Skeletal muscle cell (primary cell): ENCODE results near the gene APAF1.
A peak's percentile ranks its signal among the peaks of the same experiment; 100 is the strongest.
"Not testable (repeated sequence)": the region's sequence is repeated elsewhere in the genome, so short reads cannot be mapped to it uniquely, and the experiment has no call there.

Experiments used
- DNase-seq: peaks from one replicate; pipeline ENCODE4 v3.0.0-alpha.2; 2010; ENCODE audit warnings: low read depth
- H3K4me3 ChIP-seq: 2 replicates; pipeline ENCODE4 v1.5.1; 2011; ENCODE audit warnings: low read depth, mild to moderate bottlenecking, control low read depth, low read length, moderate library complexity

The APAF1 gene, protein sequence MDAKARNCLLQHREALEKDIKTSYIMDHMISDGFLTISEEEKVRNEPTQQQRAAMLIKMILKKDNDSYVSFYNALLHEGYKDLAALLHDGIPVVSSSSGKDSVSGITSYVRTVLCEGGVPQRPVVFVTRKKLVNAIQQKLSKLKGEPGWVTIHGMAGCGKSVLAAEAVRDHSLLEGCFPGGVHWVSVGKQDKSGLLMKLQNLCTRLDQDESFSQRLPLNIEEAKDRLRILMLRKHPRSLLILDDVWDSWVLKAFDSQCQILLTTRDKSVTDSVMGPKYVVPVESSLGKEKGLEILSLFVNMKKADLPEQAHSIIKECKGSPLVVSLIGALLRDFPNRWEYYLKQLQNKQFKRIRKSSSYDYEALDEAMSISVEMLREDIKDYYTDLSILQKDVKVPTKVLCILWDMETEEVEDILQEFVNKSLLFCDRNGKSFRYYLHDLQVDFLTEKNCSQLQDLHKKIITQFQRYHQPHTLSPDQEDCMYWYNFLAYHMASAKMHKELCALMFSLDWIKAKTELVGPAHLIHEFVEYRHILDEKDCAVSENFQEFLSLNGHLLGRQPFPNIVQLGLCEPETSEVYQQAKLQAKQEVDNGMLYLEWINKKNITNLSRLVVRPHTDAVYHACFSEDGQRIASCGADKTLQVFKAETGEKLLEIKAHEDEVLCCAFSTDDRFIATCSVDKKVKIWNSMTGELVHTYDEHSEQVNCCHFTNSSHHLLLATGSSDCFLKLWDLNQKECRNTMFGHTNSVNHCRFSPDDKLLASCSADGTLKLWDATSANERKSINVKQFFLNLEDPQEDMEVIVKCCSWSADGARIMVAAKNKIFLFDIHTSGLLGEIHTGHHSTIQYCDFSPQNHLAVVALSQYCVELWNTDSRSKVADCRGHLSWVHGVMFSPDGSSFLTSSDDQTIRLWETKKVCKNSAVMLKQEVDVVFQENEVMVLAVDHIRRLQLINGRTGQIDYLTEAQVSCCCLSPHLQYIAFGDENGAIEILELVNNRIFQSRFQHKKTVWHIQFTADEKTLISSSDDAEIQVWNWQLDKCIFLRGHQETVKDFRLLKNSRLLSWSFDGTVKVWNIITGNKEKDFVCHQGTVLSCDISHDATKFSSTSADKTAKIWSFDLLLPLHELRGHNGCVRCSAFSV (N-terminal part only)

DNA sequence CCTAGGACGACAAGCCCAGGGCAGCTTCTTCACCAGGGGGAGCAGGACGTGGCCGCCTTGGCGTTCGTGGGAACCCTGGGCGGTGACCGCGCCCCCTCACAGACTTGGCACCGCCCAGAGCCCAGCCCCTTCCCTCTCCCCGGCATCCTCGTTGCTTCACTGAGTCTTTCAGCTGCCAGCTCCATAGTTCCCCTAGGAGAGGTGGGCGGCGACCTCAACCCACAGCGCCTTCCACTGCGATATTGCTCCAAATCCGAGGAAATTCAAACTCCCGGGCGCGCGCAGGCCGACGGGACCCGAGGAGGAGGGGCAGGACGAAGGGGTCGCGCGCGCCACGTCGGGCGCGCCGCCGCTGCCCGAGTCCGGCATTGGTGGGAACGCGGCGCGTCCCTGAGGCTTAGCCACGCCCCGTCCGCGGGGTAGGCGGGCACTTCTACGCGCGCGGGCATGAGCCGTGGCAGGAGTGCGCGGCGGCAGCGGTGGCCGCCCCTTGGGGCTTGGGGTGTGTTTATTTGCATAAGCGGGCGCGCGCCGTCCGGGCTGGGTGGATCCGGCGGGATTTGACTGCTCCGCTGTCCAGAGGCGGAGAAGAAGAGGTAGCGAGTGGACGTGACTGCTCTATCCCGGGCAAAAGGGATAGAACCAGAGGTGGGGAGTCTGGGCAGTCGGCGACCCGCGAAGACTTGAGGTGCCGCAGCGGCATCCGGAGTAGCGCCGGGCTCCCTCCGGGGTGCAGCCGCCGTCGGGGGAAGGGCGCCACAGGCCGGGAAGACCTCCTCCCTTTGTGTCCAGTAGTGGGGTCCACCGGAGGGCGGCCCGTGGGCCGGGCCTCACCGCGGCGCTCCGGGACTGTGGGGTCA, at the start of gene APAF1, which contains the start of gene IKBIP:
Gene APAF1, plus strand, starts transcription at position 579 of the 860 bp plus-strand sequence. CDS start 3,070 bp downstream, outside the sequence.
Gene IKBIP, minus strand, starts transcription at position 77 of the 860 bp plus-strand sequence. CDS start 87 bp downstream, outside the sequence.
- DNase-seq: peak; percentile 87
- H3K4me3 ChIP-seq: peak within 1 kb of the TSS; percentile 87

DNA sequence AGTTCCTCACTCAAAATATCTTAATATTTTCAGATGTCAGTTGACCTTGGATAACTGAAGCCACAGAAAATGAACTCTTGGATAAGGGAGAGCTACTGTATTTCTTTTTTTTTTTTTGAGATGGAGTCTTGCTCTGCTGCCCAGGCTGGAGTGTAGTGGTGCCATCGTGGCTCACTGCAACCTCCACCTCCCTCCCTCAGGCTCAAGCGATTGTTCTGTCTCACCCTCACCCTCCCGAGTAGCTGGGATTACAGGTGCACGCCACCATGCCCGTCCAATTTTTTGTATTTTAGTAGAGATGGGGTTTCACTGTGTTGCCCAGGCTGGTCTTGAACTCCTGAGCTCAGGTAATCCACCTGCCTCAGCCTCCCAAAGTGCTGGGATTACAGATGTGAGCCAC, 47.8 kb upstream of the APAF1 start:
- H3K4me3 ChIP-seq, DNase-seq: not testable (repeated sequence)

DNA sequence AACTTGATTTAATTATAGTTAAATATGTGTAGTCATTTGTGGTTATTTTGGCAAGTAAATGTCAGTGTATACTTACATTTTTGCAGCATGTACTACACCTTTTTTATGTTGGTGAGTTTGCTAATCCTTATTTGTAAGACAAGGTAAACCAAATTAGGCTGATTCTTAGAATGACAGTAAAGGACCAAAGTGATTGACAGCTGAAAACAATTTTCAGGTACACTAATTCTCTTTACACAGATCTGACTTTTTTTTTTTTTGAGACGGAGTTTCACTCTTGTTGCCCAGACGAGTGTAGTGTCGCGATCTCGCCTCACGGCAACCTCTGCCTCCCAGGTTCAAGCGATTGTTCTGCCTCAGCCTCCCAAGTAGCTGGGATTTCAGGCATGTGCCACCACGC, 43.2 kb upstream of the APAF1 start:
- DNase-seq: no peak
- no peak overlapping the region for H3K4me3 ChIP-seq

DNA sequence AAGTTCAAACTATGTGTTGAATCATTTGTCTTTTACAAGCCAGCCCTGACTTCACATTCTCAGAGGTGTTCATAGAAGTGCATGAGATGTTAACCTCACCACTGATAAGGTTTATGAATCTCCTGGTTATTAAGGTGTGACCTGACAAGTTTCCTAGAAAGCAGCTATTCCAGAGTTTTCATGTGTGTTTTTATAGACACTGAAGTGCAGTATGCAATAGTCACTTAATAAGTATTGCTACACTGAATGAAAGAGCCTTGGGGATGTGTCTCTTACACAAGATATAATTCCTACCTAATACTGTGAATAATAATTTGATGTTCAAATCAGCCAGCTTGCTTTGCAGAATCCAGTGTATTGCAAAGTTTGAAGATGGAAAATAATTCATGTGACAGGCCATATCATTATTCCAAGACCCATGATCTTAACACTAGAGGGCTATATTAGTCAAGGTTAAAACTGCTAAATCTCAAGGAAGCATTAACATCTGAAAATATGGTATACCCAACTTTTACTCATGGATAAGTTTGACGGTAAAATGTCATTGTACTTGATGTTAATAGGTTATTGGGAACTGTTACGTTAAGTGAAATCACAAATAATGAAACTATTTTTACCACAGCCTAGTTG, 38.6 kb upstream of the APAF1 start:
- no peak overlapping the region for H3K4me3 ChIP-seq
- no peak for DNase-seq

DNA sequence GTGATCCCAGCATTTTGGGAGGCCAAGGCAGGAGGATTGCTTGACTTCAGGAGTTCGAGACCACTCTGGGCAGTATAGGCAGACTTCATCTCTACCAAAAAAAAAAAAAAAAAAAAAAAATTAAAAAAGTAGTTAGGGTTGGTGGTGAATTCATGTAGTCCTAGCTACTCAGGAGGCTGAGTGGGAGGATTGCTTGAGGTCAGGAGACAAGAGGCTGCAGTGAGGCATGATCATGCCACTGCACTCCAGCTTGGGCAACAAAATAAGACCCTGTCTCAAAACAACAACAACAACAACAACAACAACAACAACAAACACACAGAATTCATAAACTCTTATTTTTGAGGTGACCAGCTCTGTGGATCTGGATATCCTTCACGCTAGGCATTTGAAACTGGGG, 34.5 kb upstream of the APAF1 start:
- DNase-seq: no peak
- H3K4me3 ChIP-seq: no peak overlapping the region

DNA sequence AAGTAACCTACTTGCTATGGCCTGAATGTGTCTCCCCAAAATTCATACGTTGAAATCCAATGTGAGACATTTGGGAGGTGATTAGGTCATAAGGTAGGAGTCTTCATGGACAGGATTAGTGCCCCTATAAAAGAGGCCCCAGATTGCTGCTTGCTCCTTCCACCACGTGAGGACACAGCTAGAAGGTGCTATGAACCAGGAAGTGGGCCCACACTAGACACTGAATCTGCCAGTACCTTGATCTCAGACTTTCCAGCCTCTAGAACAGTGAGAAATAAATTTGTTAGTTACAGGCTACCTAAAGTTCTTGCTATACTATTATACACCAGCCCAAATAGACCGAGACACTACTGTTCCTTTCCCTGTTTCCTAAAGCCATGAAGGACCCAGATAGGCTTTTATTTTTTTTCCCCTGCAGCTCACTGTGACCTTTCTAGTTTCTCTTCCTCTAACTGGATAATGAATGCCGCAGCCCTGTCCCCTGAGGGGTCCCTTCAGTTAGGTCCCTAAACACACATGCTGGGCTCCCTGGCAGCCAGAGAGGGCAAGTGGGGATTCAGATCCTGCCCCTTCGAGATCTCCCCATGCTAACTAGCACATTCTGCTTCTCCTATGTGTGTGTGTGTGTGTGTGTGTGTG, 32.3 kb upstream of the APAF1 start:
- no peak for DNase-seq
- H3K4me3 ChIP-seq: no peak overlapping the region

DNA sequence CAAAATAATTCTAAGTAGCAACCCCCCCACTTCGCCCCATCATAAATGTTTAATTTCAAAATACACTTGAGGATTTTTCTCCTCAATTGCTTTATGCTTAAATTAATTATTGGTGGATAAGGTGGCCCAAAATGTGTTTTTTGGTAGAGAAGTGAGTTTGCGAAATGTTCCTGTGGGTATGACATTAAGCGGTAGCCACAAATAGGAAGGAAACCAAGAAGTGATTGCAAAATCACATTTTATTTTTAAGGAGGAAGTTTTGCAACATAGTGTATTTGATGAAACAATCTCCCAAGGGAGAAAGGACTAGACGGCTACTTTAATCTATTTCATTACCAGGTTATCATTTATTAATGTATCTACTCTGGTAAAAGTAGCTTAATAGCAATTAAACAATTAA, 26.1 kb upstream of the APAF1 start:
- peak; percentile 55 for DNase-seq
- no peak overlapping the region for H3K4me3 ChIP-seq

DNA sequence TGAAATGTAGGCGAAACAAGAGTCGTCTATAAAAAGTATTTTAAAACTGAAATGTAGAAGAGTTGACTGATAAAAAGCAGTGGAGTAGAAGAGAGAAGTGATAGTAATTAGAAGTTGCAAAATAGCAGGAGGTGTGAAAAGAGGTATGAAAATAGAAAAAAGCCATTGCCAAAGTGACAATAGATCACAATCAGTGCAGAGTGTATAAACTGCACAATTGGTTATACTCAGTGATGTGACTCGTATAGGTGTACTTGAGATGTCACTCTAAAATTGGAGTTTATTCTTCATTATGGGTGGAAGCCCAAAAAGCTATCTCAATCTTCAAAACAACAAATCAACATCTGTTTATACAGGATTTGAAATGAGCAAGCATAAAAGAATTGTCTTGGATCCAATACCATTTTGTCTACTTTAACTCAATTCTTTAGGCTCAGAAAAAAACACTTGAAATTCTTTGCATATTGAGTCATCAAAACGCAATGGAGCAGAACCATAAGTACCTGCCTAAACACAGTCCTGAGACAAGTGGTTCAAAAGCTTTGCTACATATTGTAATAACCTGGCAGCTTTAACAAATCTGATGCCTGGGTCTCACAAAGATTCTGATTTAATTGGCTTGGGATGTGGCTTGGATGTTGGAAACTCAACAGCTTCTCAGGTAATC, 9.3 kb upstream of the APAF1 start:
- DNase-seq: no peak
- H3K4me3 ChIP-seq: no peak overlapping the region

DNA sequence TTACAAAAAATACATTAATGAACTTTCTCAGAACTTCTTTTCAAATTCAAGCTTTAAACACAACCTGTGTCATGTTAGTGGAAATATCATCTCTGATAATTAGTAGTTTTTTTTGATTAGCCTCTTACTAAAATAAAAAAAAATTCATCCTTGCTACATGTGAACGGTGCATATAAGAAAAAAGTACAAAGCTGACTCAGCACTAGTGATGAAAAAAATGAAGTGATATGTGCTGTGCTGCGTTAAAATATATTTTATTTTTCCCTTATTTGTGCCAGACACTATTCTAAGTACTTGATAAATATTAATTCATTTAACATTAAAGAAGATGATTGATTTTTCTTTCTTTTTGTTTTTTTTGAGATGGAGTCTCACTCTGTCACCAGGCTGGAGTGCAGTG, 8.0 kb upstream of the APAF1 start:
- DNase-seq: no peak
- H3K4me3 ChIP-seq: no peak overlapping the region

DNA sequence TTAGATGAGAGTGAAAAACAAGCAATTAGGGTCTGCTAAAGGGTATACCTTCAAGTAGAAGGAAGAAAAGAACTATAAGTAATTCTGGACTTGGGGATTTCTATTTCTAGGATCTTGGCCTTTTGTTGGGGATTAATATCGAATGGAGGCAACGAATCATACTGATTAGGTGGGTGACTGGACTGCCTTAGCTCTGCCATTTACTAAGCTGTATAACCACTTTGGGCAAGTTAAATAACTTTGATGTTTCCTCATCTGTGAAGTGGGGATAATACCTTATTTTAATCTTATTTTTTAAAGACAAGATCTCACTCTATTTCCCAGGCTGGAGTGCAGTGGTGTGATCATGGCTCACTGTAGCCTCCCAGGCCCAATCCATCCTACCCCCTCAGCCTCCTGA, 7.1 kb upstream of the APAF1 start:
- no peak for DNase-seq
- H3K4me3 ChIP-seq: no peak overlapping the region

DNA sequence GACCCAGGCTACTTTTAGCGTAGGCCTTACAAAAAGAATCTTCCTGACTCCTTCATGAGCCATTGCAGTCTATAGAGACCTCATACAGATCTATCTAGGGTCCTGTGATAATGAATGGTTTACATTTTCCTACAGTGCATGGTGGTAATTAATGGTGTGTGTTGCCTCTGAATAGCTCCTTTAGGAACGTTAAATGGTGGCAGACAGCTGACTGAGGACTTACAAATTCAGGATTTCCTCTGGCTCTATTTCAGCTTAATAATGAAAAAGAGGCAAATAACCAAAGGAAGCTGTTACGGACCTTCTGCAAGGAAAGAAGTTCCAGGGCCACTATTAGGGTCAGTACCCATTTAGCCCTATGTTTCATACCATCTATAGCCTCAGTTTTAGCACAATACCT, 5.6 kb upstream of the APAF1 start:
- H3K4me3 ChIP-seq: no peak overlapping the region
- no peak for DNase-seq

DNA sequence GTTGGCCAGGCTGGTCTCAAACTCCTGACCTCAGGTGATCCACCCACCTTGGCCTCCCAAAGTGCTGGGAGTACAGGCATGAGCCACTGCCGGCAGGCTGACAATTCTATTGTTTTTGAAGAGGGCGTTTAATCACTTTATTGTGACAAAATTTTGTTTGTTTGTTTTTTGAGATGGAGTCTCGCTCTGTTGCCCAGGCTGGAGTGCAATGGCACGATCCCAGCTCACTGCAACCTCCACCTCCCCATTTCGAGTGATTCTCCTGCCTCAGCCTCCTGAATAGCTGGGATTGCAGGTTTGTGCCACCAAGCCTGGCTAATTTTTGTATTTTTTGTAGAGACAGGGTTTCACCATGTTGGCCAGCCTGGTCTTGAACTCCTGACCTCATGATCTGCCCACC, 2.3 kb upstream of the APAF1 start:
- DNase-seq: not testable (repeated sequence)
- peak overlapping the region; percentile 87 for H3K4me3 ChIP-seq

DNA sequence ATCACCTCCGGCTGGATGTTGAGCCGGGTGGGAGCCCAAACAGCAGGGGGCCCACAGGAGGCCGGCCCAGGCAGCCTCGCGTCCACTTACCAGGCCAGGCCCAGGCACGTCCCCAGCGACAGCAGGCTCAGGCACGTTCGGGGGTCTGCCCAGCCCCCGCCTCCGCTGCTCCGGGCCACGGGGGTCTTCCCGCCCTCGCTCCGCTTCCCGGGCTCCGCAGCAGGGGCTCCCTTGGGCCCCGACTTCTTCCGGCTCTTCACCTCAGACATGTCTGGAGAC, 718 bp upstream of the APAF1 start:
- H3K4me3 ChIP-seq: peak overlapping the region; percentile 87
- no peak for DNase-seq

DNA sequence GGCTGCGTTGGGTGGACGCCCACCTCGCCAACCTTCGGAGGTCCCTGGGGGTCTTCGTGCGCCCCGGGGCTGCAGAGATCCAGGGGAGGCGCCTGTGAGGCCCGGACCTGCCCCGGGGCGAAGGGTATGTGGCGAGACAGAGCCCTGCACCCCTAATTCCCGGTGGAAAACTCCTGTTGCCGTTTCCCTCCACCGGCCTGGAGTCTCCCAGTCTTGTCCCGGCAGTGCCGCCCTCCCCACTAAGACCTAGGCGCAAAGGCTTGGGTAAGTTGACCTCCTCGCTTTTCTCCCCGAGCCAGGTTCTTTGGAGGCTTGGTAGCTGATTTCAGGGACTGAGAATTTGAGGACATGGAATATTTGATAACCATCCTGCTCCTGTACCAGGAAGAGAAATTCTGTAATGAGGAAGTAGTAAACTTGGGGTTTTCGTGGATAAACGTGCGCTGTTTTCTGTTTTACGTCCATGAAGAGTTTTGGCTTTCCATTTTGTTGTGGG, 530 bp downstream of the APAF1 start:
- no peak for DNase-seq

DNA sequence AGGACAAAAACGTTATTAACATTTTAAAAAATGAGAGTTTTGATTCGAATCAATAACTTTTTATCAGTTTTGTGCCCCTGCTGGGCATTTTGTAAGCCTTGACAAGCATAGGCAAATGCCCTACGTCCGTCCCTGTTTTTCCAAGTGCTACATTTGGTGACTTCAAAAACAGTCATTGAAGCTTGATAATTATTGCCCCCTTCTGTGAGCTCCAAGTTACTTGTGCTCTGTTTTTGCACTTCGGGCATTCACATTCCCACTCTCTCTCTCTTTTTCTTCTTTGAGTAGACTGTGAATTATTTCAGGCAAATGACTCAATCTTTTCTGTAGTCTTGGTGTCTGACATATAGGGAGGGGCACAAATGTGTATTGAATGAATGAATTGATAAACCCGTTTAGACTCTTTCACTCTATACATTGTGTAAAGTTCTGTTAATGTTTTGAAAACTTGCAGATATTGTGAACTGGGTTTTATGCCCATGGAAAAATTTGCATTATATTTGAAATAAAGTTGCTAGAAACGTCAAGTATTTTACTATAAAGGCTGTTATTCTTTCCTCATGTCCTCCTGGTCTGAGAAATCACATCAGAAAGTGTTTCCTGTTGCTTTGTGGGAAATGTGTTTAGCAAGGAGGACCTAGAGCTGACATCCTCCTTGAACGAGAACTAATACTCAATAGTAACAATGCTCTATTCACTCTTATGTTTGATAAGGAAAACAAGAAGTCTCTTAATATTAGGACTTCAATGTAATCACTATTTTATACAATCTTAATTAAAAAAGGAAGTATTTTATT, 1.4 kb downstream of the APAF1 start:
- no peak for DNase-seq

More for the DNA sequence above, 530 bp downstream of the APAF1 start:
- peak overlapping the region; percentile 87 for H3K4me3 ChIP-seq

DNA sequence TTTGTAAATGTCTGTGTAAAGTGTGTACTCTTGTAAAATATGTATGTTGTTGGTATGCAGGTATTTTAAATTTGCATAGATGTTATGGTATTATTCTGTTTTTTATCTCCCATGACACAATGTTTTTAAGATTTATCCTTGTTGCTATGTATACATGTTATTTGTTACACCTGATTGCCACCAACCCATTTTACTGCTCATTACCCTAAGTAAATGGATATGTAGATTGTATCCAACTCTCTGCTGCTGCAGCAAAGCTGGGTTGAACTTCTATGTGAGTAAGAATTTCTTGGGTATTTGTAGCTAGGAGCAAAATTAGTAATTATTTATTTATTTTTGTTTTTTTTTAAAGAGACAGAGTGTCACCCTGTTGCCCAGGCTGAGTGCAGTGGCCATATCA, 6.2 kb downstream of the APAF1 start:
- DNase-seq: no peak
- no peak overlapping the region for H3K4me3 ChIP-seq

More for the DNA sequence above, 1.4 kb downstream of the APAF1 start:
- H3K4me3 ChIP-seq: peak overlapping the region; percentile 87
